ENCODE results near the gene PLEKHG3. TPM values are rescaled to one million over a fixed set of nuclear protein-coding genes. Genes with fewer than 3 reads are reported as not detected.

The PLEKHG3 gene
- total and polyA plus RNA-seq, 2 of the 4 experiments (the other 2 are of a cell fraction): 8.2 to 8.4 TPM

DNA sequence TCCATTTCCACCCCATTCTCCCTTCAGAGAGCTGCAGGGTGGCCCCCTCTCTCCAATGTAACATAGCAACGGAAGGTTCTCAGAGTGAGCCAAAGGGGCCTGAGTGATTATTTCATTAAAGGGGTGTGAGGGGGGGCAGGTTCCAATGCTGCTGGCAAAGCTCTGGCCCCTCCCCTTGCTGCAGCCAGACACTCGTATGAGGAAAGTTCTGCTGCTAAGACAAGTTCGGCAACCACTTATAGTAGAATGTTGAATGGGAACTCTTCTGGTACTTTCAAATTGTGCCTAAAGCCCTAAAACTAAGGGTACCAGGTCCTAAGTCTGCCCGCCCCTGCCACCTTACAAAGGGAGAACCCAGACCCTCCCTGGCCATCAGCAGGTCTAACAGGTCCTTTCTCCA is 49.8 kb downstream of the PLEKHG3 start:
- in situ Hi-C loops (cut with MboI; ENCODE audit: low sequenced_read_pairs) (no loop called here), intact Hi-C loops (cut with micrococcal nuclease) (no loop called here)
- DNase-seq: no peak

More for the DNA sequence above, 49.8 kb downstream of the PLEKHG3 start:
- H2AK5ac ChIP-seq (ENCODE audit: low read depth, low read length): no peak overlapping the region
- H4K91ac ChIP-seq (ENCODE audit: insufficient read depth, low read depth, low read length): no peak overlapping the region
- H2BK20ac ChIP-seq (ENCODE audit: low read depth, low read length): no peak overlapping the region
- no peak overlapping the region for H3K18ac ChIP-seq (ENCODE audit: low read depth, low read length)
- peaks cover 10% of the 10 kb centered on the region for H3K9me1 ChIP-seq (ENCODE audit: insufficient read depth, low read length)
- no peak overlapping the region for H2BK5ac ChIP-seq (ENCODE audit: low read depth, low read length, poor library complexity, severe bottlenecking)
- no peak overlapping the region for H3K4ac ChIP-seq (ENCODE audit: low read depth, low read length)
- BruUV-seq (replicated peaks): no TSS peak
- no peak overlapping the region for H4K5ac ChIP-seq (ENCODE audit: low read depth, low read length)
- no peak for TF ChIP-seq MAFK (IDR thresholded peaks at IDR 0.05; ENCODE audit: low read depth, low read length)
- TF ChIP-seq USF2 (IDR thresholded peaks at IDR 0.05; ENCODE audit: low read depth, low read length): no peak
- no peak for TF ChIP-seq BHLHE40 (IDR thresholded peaks at IDR 0.05; ENCODE audit: low read depth, low read length)
- TF ChIP-seq MXI1 (IDR thresholded peaks at IDR 0.05; ENCODE audit: borderline replicate concordance, low read depth, low read length): no peak
- dilution Hi-C loops (cut with HindIII; ENCODE audit: low sequenced_read_pairs, unreplicated experiment): no loop called here
- 0 out of 2 replicates have a peak, but pooled peaks cover 2% of the 10 kb centered on the region for H3K9me3 ChIP-seq (ENCODE audit: control insufficient read depth, insufficient read depth, low read length)
- H2BK120ac ChIP-seq (ENCODE audit: low read depth, low read length): no peak overlapping the region
- H2BK15ac ChIP-seq (ENCODE audit: low read depth, low read length): no peak overlapping the region
- H3K36me3 ChIP-seq (ENCODE audit: control insufficient read depth, insufficient read depth, low read length): no peaks in the 10 kb centered on the region
- no peak overlapping the region for H3K56ac ChIP-seq (ENCODE audit: extremely low read depth, insufficient read depth, low read length)
- no peaks in the 10 kb centered on the region for H3K79me1 ChIP-seq (ENCODE audit: low read depth in 1 of 2, low read length in 2 of 2)
- H3K4me2 ChIP-seq (ENCODE audit: low read depth, low read length): no peak overlapping the region
- no peak overlapping the region for H3K27ac ChIP-seq (ENCODE audit: insufficient read depth, low read length)
- H3K9ac ChIP-seq (ENCODE audit: low read depth, low read length): no peak overlapping the region
- no peak overlapping the region for H3K4me3 ChIP-seq (ENCODE audit: insufficient read depth, low read depth, low read length)
- H3K27me3 ChIP-seq (ENCODE audit: control insufficient read depth, insufficient read depth, low read length): peaks cover 8% of the 10 kb centered on the region; the same call in 1 of the 2 replicates
- H3K4me1 ChIP-seq (ENCODE audit: control insufficient read depth, insufficient read depth, low read length): peaks cover 13% of the 10 kb centered on the region
- no peak overlapping the region for H4K8ac ChIP-seq (ENCODE audit: low read depth in 2 of 2, low read length in 2 of 2)
- 88% methylated on average over 1 of the region's 4 CpGs; no CpG with 5 or more reads in 1 of the 2 experiments for WGBS, 2 experiments (ENCODE audit: extremely low coverage in 2 of 2, insufficient read length in 1 of 2)
- no peak overlapping the region for H3K23ac ChIP-seq (ENCODE audit: low read depth, low read length)
- H2AFZ ChIP-seq (replicated peaks; ENCODE audit: low read length, poor library complexity): no peak overlapping the region
- H4K20me1 ChIP-seq (ENCODE audit: insufficient read depth, low read length): no peaks in the 10 kb centered on the region
- no peak for ATAC-seq (ENCODE audit: low read depth)
- no peak overlapping the region for H2AK9ac ChIP-seq (replicated peaks; ENCODE audit: low read depth, low read length, poor library complexity)
- H3K14ac ChIP-seq (replicated peaks; ENCODE audit: low read depth, low read length): no peak overlapping the region
- ChIA-PET CTCF (no interaction called here), POLR2A (ENCODE audit: unreplicated experiment) (no interaction called here)
